Neural progenitor cell (in vitro differentiated cells): ENCODE data around the gene KCNJ15.

Experiments used
- EZH2 ChIP-seq: fragments of 200-600 bp; sonication (generic); IDR thresholded peaks from 2 replicates; pipeline ENCODE4 v1.6.1; 2017; ENCODE audit warnings: antibody characterized with exemption, mild to moderate bottlenecking, moderate library complexity
- EZH2phosphoT487 ChIP-seq: fragments of 200-600 bp; sonication (generic); IDR thresholded peaks from 2 replicates; pipeline ENCODE4 v1.6.1; 2017; ENCODE audit warnings: antibody characterized with exemption
- TF ChIP-seq, protein P1 (sequence below): fragments of 200-600 bp; sonication (generic); IDR thresholded peaks from 2 replicates; pipeline ENCODE4 v1.5.1; 2017; ENCODE audit warnings: antibody characterized with exemption, mild to moderate bottlenecking

DNA sequence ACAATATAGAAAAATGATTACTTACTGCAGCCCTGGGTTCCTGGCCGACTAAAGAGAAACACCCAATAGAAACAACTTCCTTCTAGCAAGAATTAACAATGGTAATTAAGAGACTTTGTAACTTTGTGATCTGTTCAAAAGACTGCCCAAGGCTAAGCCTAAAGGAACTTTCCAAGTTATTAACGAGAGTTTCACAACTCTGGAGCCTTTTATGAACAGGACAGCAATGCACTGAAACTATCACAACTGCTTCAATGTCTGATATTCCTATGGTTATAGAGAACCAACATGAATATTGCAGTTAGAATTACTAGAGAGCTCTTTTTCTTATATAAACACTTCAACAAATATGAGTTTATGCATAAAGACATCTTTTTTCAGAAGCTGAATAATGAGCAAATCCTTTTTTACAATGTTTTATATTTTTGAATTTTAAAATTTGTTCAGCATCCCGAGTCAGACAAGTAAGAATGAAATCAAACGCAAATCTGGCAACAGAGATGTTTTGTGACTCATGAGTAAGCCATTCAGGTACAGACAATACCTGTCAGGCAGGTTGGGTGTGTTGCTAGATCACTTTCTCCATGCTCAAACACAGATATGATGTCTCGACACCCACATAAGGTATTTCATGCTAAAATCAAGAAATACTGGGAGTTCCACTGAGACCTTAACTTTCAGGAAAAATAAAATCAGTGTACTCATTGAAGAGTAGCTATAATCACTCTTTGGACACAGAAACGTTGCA, 22.2 kb upstream of the KCNJ15 start:
- TF ChIP-seq, protein P1, sequence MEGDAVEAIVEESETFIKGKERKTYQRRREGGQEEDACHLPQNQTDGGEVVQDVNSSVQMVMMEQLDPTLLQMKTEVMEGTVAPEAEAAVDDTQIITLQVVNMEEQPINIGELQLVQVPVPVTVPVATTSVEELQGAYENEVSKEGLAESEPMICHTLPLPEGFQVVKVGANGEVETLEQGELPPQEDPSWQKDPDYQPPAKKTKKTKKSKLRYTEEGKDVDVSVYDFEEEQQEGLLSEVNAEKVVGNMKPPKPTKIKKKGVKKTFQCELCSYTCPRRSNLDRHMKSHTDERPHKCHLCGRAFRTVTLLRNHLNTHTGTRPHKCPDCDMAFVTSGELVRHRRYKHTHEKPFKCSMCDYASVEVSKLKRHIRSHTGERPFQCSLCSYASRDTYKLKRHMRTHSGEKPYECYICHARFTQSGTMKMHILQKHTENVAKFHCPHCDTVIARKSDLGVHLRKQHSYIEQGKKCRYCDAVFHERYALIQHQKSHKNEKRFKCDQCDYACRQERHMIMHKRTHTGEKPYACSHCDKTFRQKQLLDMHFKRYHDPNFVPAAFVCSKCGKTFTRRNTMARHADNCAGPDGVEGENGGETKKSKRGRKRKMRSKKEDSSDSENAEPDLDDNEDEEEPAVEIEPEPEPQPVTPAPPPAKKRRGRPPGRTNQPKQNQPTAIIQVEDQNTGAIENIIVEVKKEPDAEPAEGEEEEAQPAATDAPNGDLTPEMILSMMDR = no peak
- TF ChIP-seq EZH2phosphoT487 = no peak
- no peak for TF ChIP-seq EZH2
